SKM-1 (cell line): ENCODE measurements around the gene MAP3K13.
"Not testable (repeated sequence)": the region's sequence is repeated elsewhere in the genome, so short reads cannot be mapped to it uniquely, and the experiment has no call there.

Experiments
- DNase-seq: peaks from one replicate; lab custom pipeline; 2025; ENCODE audit not compliant: unreplicated experiment; lab: John Stamatoyannopoulos, UW

MAP3K13 gene

DNA sequence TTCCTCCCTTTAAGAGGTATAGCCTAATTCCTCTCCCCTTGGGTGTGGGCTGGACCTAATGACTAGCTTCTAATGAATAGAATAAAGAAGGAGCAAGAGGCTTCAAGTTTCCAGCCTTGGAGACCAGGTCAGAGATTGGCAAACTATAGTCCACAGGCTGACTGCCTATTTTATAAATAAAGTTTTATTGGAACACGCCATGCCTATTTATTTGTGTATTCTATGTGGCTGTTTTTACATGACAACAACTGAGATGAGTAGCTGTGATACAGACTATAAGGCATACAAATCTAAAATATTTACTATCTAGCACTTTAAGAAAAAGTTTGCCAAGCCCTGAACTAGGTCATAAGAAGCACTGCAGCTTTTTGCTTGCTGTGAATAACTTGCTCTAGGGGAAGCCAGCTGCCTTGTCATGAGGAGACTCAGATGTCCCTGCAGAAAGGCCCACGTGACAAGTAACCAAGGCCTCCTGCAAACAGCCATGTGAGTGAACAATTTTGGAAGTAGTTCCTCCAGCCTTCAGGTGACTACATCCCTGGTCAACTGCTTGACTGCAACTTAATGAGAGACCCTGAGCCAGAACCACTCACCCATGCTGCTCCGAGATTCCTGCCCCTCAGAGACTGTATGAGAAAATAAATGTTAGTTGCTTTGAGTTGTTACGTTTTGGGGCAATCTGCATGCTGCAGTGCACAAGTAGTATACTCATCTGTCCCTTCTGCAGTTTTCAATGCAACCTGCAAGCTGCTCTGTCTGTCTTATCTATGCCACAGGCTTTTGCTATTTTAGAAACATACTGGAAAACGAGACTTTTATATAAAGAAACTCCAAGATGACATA is 21.1 kb upstream of the MAP3K13 start:
- no peak for DNase-seq

DNA sequence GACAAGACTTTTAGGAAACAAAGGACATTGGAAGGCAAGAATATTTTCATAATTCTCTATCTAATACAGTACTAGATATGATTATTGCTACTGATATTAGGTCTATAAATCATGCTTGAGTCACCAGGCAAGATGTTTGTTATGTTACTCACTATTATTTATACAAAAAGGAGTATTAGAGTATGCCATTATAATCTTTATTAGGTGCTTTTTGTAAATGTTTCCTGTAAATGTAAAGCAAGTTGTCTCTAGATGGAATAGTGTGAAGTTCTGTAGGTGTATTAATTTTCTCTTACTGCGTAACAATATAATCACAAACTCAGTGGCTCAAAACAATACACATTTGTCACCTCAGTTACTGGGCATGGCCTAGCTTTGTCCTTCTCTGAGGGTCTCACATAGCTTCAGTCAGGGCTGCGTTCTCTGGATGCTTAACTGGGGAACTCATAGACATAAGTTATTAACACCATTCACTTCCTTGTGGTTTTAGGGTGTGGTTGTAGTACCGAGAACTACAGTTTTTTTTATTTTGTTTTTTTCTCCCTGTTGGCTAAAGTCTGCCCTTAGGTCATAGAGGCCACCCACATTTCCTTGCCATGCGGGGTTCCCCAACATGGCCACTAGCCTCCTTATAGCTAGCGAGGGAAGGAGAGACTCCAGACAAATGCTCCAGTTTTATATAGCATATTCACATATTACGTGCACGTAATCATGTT is 20.3 kb upstream of the MAP3K13 start:
- no peak for DNase-seq

GRCh38 chr3:185347399-185347798 is 15.5 kb upstream of the MAP3K13 start:
- no peak for DNase-seq

DNA sequence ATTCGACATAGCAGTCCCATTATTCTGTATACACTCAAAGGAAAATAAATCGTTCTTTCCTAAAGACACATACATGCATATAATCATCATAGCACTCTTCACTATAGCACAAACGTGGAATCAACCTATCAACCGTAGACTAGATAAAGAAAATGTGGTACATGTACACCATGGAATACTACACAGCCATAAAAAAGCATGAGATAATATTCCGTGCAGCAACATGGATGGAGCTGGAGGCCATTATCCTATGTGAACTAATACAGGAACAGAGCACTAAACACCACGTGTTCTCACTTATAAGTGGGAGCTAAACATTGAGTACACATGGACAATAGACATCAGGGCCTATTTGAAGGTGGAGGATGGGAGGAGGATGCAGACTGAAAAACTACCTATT is 12.1 kb upstream of the MAP3K13 start:
- DNase-seq, result no peak

GRCh38 chr3:185351396-185351795 is 11.5 kb upstream of the MAP3K13 start:
- DNase-seq, result no peak

GRCh38 chr3:185353225-185353624 is 9.7 kb upstream of the MAP3K13 start:
- no peak for DNase-seq

DNA sequence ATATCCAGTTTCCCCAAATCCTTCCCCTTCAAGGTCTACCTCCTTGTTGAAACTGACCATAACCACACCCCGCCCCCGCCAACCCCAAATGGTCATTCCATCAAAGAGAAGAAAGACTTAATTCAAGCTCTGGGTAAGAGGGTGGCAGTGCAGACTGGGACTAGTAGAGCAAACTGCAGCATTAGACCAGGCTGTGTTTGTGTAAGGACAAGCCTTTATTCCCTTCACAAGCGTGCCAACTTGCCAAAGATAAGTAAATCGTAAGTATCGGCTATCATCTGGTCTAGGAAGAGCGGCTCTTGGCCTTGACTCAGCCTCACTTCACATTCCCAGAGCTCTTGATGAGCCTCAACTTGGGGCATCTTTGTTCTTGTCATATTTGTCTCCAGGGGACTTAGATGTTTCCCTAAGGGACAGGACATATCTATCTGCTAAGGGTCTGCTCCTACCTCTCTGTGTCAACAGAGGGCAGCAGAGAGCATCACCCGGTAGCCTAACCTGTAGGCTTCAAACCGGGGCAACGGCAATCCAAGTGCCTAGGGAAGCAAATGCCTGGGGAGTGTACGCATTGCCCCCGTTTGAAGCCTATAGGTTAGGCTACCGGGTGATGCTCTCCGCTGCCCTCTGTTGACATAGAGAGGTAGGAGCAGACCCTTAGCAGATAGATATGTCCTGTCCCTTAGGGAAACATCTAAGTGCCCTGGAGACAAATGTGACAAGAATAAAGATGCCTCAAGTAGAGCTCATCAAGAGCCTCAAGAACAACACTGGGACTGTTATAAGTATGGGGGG is 8.9 kb upstream of the MAP3K13 start:
- DNase-seq, result peak; percentile 90

DNA sequence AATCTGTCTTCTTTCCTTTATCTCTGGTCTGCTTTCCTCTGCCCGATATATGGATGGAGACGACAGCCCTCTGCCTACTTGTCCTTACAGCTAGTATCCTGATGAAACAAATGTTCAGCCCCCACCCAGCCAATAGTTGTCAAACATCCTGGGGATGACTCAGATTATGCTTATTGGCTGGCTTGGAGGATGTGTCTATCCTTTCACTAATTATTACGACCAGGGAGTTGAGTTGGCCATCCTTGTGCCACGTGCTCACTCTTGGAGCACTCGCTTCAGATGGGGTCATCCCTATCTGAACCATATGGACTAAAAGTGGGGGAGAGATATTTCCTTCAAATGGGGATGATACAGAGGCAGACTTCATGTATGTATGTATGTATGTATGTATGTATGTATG is 6.4 kb upstream of the MAP3K13 start:
- DNase-seq, result no peak

GRCh38 chr3:185361920-185362319 is 1.0 kb upstream of the MAP3K13 start:
- DNase-seq, result no peak

GRCh38 chr3:185363662-185364203 is 797 bp downstream of the MAP3K13 start:
- no peak for DNase-seq

GRCh38 chr3:185365291-185366073 is 2.5 kb downstream of the MAP3K13 start:
- no peak for DNase-seq

- DNase-seq, result no peak
These were observed 3.1 kb downstream of the MAP3K13 start for GRCh38 chr3:185366074-185366335.

DNA sequence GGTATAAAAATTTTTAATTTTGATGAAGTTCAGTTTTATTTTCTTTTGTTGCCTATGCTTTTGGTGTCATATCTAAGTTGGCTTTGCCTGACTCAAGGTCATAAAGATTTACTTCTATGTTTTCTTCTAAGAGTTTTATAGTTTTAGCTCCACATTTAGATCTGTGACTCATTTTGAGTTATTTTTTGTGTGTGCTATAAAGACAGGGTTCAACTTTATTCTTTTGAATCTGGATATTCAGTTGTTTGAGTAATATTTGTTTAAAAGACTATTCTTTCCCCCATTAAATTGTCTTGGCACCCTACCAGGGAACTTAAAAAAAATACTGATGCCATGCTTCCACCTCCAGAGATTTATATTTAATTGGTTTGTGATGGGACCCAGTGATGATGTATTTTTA is 4.0 kb downstream of the MAP3K13 start:
- no peak for DNase-seq

DNA sequence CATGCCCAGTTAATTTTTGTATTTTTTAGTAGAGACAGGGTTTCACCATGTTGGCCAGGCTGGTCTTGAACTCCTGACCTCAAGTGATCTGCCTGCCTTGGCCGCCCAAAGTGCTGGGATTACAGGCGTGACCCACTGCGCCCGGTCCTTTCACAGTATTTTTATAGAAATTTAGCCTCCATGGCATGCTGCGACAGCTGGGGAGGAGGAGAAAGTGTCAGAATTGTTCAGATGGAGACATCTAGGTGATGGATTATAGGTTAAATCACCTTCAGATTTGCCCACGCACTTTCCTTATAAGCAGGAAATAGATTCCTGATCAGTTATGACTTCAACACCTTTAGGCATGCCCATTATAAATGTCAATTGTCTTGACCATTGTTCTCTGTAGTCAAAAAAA is 7.4 kb downstream of the MAP3K13 start:
- not testable (repeated sequence) for DNase-seq

GRCh38 chr3:185371306-185372074 is 8.6 kb downstream of the MAP3K13 start:
- DNase-seq, result no peak

GRCh38 chr3:185381320-185382058 is 18.6 kb downstream of the MAP3K13 start:
- no peak for DNase-seq

- no peak for DNase-seq
These were observed 19.2 kb downstream of the MAP3K13 start for GRCh38 chr3:185382154-185382553.

GRCh38 chr3:185386515-185386914 is 23.6 kb downstream of the MAP3K13 start:
- not testable (repeated sequence) for DNase-seq

DNA sequence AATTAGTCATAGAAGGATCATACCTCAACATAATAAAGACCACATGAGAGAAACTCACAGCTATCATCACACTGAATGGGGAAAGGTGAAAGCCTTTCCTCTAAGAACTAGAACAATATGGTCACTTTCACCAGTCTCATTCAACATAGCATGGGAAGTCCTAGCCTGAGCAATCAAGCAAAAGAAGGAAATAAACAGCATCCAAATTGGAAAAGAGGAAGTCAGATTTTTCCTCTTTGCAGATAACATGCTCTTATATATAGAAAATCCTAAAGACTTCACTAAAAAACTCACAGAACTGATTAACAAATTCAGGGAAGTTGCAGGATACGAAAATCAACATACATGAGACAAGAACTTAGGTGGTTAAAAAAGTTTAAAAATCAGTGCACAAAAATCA is 24.7 kb downstream of the MAP3K13 start:
- DNase-seq, result no peak
